Lung (tissue), 12 donors: ENCODE measurements around the gene CARD14. TPM values are rescaled to one million over a fixed set of nuclear protein-coding genes. Genes with fewer than 3 reads are reported as not detected.

Experiments
- ATAC-seq: fragments of 200-7000 bp; cut with Tn5 transposase; one replicate; pipeline ENCODE4 v1.9.1; 2020; ENCODE audit warnings: moderate number of reproducible peaks; ENCODE audit not compliant: insufficient read depth, low FRiP score
- DNase-seq, 3 donors: peaks; one replicate each; pipeline ENCODE4 v3.0.0-alpha.2; 2013 to 2017
- H3K27ac ChIP-seq, 2 donors: one replicate each; pipeline ENCODE4 v1.5.1; 2013; ENCODE audit warnings: mild to moderate bottlenecking in 2 of 2, moderate library complexity in 2 of 2, control low read depth in 1 of 2, inconsistent platforms in 1 of 2, low read depth in 1 of 2, low read length in 1 of 2
- H3K27me3 ChIP-seq, 3 donors: one replicate each; pipeline ENCODE4 v1.5.1; 2013; ENCODE audit warnings: low read length in 2 of 3; ENCODE audit not compliant: control insufficient read depth in 3 of 3, insufficient read depth in 3 of 3
- H3K36me3 ChIP-seq, 4 donors: one replicate each; pipeline ENCODE4 v1.5.1; 2013; ENCODE audit warnings: low read length in 4 of 4, mild to moderate bottlenecking in 1 of 4, moderate library complexity in 1 of 4; ENCODE audit not compliant: control insufficient read depth in 4 of 4, insufficient read depth in 4 of 4
- H3K4me1 ChIP-seq, 5 donors: one replicate each; pipeline ENCODE4 v1.5.1; 2013; ENCODE audit warnings: low read length in 5 of 5, mild to moderate bottlenecking in 2 of 5, moderate library complexity in 1 of 5; ENCODE audit not compliant: control insufficient read depth in 5 of 5, insufficient read depth in 5 of 5
- H3K4me3 ChIP-seq: one replicate; pipeline ENCODE4 v1.5.1; 2013; ENCODE audit warnings: mild to moderate bottlenecking, control low read depth, moderate library complexity
- H3K9ac ChIP-seq, 2 donors: one replicate each; pipeline ENCODE4 v1.5.1; 2013; ENCODE audit warnings: low read length in 2 of 2, control low read depth in 1 of 2; ENCODE audit not compliant: insufficient read depth in 1 of 2
- H3K9me3 ChIP-seq, 4 donors: one replicate each; pipeline ENCODE4 v1.5.1; 2013; ENCODE audit warnings: low read length in 3 of 4, mild to moderate bottlenecking in 1 of 4, moderate library complexity in 1 of 4; ENCODE audit not compliant: control insufficient read depth in 4 of 4, insufficient read depth in 3 of 4
- CTCF ChIP-seq: IDR thresholded peaks from 2 replicates; pipeline ENCODE4 v1.5.1; 2012; ENCODE audit warnings: mild to moderate bottlenecking; ENCODE audit errors: control extremely low read depth, extremely low read depth
- WGBS, 2 donors: extraction: QIAGEN DNeasy Blood & Tissue Kit; methylation state at CpG; one replicate each; pipeline ENCODE4 v1.1.7; 2013; 5-methylcytosine and 5-hydroxymethylcytosine counted together
- polyA plus RNA-seq, 2 donors: library from polyadenylated mRNA; stranded (reverse); fragments of 200-250 nt; gene quantifications; one replicate each; pipeline ENCODE4 v1.2.1, GENCODE V29; 2013
- total RNA-seq, 2 donors: library from RNA; depleted of rRNA in 1 of 2; stranded (reverse); fragments of >200 nt in 1 of 2; gene quantifications; one replicate each; pipeline ENCODE4 v1.2.1, GENCODE V29; 2014 to 2021
- donor health status: control.
- donor health status: control.
- donor health status: Bipolar disorder and iron deficiency.
- donor health status: healthy.
- donor health status: DM: yes; HTN: yes; CAD: no.

Gene CARD14
- total and polyA plus RNA-seq, 4 donors: 0.50 to 1.8 (median 1.2) TPM

GRCh38 chr17:80210348-80211108 is 40.7 kb downstream of the CARD14 start:
- Histone ChIP-seq H3K4me3 (no peak overlapping the region), H3K9ac (no peak overlapping the region), H3K27me3 (no peaks in the 10 kb centered on the region), H3K36me3 (peaks cover 3 to 64% (median 17%) of the 10 kb centered on the region in 4 donors), H3K27ac (no peak overlapping the region), H3K4me1 (no peaks in the 10 kb centered on the region), H3K9me3 (no peaks in the 10 kb centered on the region)
- WGBS, 2 donors: 94 to 96% methylated on average over 45 to 47 of the region's 47 CpGs
- DNase-seq (no peak), ATAC-seq (no peak)
- no peak for TF ChIP-seq CTCF

DNA sequence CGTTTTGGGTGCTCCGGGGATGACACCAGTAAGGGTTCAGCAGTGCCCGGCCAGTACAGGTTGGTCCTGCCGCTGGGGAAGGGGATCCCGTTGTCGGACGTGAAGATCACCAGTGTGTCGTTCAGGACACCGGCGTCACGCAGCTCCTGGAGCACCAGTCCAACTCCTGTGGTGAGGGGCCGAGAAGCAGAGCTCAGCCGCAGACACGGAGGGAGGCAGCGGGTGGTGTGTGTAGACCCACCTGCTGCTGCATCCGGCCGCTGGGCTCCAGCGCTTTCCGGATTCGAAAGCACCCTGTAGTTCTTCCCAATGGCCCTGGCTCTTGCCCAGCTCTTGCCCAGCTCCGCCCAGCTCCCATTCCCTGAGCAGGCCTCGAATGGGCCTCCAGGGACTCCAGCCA is 42.3 kb downstream of the CARD14 start:
- DNase-seq (no peak), ATAC-seq (no peak)
- no peak overlapping the region for H3K4me3 ChIP-seq
- no peaks in the 10 kb centered on the region for H3K4me1 ChIP-seq
- H3K27me3 ChIP-seq: no peaks in the 10 kb centered on the region
- no peak for TF ChIP-seq CTCF
- peaks cover 3 to 72% (median 27%) of the 10 kb centered on the region in 4 donors for H3K36me3 ChIP-seq
- no peak overlapping the region for H3K27ac ChIP-seq
- 94 to 96% methylated on average over 22 of the region's 22 CpGs for WGBS, 2 donors
- no peaks in the 10 kb centered on the region for H3K9me3 ChIP-seq
- no peak overlapping the region for H3K9ac ChIP-seq

GRCh38 chr17:80212511-80212910 is 42.7 kb downstream of the CARD14 start:
- no peaks in the 10 kb centered on the region for H3K4me1 ChIP-seq
- peaks cover 3 to 76% (median 31%) of the 10 kb centered on the region in 4 donors for H3K36me3 ChIP-seq
- WGBS, 2 donors: 85 to 92% methylated on average over 12 of the region's 12 CpGs
- no peak overlapping the region for H3K9ac ChIP-seq
- H3K4me3 ChIP-seq: no peak overlapping the region
- H3K9me3 ChIP-seq: no peaks in the 10 kb centered on the region
- no peaks in the 10 kb centered on the region for H3K27me3 ChIP-seq
- H3K27ac ChIP-seq: no peak overlapping the region
- no peak for TF ChIP-seq CTCF
- ATAC-seq: no peak
- no peak for DNase-seq
